Stimulated activated CD4-positive, alpha-beta T cell treated with anti-CD3 and anti-CD28 coated beads, Interleukin-4, amount 100 ng/mL, for 1 hour (primary cell): ENCODE measurements around the gene EEF2.
A peak's percentile ranks its signal among the peaks of the same experiment; 100 is the strongest.

Source experiments
- DNase-seq: peaks from one replicate; pipeline ENCODE4 v3.0.0-alpha.2; 2020

EEF2 gene

DNA sequence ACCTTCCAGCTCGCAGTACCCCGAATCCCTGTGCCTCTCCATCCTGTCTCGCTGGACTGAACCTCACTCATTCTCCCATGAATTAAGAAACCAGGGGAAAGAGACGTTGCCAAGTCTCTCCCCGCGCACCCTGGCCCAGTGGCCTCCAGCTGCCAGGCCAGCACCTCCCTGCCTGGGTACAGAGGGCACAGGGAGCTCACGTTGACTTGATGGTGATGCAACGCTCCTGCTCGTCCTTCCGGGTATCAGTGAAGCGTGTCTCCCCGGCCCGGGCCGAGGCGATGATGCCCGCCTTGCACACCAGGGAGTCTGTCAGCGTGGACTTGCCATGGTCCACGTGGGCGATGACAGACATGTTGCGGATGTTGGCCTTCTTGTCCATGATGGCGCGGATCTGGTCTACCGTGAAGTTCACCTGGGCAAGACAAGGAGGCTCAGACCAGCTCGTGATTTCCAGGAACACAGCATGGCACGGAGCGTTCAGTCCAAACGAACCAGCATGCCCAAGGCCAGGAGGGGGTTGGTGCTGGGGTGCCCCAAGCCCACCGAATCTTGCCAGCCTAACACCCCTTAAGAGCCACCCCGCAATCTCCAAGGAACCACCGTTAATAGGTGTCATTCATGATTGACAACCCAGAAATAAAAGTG lies 1.2 kb downstream of the EEF2 start:
- DNase-seq, result no peak

DNA sequence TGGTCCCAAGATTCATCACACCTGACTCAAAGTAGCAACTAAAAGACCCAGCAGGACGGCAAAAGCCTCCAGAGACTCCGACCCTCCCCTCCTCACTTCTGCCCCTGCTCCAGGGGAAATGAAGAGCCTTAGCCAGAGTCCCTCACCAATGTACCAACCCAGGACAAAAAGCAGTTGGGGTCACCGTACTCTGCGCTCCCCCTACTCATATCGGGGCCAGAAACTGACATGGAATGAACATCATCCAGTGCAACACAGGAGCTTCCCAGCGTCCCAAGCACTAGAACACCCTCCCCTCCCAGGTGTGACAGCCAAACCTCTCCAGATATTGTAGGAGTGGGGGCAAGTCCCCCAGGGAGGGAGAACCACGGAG lies 1.7 kb downstream of the EEF2 start:
- DNase-seq, result no peak

DNA sequence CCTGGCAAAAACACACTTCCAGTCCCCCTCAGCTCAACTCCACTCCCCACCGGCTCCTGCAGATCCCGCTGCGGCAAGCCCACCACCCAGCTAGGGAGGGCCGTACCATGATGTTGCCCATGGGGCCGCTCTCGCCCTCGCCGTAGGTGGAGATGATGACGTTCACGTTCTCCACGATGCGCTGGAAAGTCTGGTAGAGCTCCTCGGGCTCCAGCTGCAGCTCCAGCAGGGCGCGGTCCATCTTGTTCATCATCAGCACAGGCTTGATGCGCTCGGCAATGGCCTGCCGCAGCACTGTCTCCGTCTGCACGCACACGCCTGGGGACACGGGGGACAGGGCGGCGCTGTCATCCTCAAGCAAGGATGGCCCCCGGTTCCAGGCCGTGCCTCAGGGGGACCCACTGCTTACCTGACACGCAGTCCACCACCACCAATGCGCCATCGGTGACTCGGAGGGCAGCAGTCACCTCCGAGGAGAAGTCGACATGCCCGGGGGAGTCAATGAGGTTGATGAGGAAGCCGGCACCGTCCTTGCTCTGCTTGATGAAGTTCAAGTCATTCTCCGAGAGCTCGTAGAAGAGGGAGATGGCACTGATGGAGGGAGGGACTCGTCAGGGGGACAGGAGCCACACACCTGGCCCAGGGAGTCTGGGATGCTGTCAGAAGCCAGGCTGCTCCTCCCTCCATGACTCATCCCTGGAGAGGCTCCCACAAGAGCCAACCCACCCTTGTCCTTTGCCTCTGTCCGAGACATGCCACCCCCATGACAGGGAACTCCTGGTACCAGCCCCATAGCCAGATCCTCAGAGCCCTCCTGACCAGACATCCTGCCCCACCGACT lies 2.3 kb downstream of the EEF2 start:
- no peak for DNase-seq

DNA sequence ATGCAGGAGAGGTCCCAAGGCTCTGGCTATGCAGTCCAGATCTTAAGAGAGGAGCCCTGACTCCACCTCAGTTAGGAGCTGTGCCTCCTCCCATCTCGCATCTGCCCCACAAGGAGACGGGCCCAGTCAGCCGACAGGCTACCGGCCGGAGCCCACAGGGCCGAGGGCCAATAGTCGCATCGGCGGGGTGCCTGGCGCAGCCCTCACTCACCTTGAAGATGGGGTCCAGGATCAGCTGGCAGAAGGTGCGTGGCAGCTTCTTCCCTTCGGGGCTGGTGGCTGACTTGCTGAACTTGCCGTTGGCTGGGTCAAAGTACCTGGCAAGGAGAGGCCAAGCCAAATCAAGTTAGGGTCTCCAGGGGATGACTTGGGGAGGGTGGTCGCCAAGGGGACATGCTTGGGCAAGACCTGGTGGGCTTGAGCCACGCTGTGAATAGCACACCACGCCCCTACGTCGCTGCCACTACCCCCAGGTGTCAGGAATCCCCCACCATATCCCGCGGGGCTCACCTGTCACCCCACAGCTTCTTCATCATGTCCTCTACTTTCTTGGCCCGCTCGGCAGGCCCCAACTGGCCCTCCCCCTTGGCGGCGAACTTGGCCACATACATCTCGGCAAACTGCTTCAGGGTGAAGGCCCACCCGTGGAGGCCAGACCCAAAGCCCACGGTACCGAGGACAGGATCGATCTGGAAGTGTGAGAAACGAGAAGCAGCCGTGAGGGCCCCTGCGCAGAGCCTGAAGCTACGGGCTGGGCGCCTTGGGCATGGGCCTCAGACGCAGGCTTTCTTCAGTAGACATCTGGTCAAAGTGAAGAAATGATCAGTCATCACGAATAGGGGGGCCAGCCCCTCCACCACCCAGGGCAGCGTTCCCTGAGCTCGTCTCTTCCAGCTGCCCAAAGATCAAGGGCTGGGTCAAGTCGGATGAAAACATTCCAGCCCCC lies 3.3 kb downstream of the EEF2 start:
- DNase-seq, result no peak

DNA sequence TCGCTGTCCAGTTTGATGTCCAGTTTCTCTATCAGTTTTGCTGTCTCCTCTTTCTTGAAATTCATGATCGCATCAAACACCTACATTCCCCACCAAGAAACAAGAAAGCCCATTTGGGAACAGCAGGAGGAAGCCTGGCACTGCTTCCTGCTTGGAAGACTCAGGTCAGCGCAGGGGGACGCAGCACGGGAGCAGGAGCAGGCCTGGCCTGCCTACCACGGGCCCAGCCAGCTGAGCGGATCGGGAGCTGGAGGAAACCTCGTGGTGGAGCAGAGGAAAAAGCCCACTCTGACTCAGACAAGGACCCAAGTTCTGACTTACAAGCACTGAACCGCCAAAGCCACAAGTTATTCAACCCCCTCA lies 3.9 kb downstream of the EEF2 start:
- no peak for DNase-seq

DNA sequence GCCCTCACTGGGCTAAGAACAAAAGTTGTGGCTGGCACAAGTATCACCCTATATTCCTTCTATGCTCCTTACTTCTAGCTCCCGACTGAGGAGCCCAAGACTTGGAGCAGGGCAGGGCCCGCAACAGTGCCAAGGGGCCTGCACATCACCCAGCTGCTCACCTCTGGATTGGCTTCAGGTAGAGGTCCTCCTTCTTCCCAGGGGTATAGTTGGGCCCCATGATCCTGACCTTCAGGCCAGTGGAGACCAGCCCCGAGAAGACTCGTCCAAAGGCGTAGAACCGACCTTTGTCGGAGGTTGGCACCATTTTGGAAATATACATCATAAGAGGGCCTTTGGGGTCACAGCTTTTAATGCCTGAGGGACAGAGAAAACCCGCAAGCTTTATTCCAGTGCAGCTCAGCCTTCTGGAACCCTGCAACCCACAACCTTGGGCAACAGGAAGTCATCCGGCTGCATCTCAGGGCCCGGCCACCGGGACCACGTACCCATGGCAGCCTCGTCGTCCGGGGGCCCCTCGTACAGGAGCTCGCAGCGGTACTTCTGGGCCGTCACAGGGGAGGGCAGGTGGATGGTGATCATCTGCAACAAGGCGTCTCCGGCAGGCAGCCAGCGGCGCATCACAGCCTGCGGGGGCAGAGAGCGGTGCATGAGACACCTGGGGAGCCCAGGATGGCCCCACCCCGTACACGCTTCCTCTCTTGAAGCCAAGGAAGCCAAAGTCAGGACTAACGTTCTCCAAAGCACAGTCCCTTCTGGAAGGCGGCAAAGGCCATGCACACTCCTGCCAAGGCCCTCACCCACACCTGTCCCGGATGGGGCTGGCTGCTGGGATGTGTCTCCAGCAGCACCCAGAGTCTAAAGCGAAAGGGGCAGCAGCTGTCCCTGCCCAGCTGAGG lies 4.7 kb downstream of the EEF2 start:
- no peak for DNase-seq

DNA sequence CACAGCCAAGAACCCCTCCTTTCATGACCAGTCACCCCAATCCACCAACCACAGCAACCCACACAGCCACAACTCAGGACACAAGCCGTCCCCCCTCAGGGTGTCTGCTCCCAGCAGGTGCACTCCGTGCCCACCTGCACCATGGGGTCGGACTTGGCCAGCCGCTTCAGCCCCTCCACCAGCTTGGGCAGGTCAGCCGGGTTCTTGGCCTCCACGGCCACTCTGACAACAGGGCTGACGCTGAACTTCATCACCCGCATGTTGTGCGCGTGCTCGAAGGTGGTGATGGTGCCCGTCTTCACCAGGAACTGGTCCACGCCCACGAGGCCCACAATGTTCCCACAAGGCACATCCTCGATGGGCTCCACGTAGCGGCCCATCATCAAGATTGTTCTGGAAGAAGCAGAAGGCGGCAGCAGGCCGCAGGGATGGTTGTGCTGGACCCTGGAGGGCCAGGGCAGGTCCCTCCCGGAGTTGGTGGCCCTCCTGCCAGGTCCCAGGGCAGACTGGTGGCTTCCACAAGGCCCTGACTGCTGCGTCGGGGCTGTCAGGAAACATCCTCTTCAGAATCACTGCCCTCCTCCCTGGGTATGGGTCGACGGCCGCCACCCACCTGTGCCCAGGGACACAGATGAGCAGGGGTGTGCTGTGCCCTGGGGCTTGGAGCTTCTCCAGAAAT lies 5.5 kb downstream of the EEF2 start:
- no peak for DNase-seq

DNA sequence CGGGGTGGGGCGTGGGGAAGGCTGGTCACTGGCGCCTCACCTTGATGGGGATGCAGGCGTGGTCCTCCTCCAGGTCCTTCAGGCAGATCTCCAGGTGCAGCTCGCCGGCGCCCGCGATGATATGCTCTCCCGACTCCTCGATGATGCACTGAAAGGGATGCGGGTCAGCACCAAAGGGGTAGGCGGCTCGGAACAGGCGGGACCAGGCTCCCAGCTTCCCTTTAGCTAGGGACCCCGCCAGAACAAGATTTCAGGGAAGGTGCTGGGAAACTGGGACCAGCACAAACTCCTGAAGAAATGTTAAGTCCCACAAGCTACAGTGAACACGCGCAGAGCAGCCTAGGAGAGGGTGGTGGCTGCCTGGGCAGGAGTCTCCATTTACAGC lies 6.0 kb downstream of the EEF2 start:
- no peak for DNase-seq

DNA sequence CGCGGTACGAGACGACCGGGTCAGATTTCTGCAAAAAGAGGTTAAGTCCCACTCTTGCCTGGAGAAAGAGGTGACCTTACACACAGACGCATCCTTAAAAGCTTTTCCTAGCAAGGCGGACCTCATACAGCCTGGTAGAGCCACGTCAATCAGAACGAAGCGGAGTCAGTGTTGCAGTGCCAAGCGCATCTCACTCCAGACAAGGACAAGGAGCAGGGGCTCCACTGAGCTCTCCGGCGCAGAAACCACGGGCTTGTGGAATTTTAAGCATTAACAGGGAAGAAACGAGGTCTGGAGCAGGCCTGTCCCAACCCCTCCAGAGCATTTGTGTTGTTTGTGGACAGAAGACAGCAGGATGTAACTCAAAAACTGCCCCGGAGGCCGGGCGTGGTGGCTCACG lies 7.1 kb downstream of the EEF2 start:
- no peak for DNase-seq

DNA sequence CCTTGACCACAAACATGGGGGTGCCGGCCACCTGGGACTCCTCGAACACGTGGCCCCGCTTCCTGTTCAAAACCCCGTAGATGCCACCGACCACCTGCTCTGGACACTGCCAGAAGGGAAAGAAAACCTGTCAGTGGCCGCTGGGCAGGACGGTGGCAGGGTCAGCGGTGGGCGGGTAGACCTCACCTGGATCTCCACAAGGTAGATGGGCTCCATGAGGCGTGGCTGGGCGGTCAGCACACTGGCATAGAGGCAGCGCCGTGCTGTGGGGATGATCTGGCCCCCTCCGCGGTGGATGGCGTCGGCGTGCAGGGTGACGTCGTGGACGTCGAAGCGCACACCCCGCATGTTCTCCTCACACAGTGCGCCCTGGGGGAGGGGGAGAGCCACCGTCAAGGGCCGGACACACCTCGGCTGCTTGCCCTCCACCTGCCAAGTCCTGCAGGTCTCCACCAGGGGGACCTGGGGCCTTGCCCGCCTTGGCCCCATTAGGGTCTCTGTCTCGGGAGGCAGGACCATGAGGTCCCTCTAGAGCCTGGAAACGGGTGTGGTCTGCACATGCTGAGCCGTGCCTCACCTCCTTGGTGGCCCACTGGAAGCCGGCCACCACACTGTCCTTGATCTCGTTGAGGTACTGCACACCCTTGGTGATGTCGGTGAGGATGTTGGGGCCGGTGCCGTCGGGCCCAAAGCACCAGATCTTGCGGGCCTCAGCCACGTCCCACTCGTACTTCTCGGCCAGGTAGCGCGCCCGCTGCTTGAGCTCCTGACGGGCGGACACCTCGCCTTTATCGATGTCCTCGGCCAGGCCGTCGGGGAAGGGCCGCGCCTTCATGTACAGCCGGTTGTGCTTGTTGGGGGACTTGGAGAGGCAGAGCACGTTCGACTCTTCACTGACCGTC lies 7.8 kb downstream of the EEF2 start:
- no peak for DNase-seq

DNA sequence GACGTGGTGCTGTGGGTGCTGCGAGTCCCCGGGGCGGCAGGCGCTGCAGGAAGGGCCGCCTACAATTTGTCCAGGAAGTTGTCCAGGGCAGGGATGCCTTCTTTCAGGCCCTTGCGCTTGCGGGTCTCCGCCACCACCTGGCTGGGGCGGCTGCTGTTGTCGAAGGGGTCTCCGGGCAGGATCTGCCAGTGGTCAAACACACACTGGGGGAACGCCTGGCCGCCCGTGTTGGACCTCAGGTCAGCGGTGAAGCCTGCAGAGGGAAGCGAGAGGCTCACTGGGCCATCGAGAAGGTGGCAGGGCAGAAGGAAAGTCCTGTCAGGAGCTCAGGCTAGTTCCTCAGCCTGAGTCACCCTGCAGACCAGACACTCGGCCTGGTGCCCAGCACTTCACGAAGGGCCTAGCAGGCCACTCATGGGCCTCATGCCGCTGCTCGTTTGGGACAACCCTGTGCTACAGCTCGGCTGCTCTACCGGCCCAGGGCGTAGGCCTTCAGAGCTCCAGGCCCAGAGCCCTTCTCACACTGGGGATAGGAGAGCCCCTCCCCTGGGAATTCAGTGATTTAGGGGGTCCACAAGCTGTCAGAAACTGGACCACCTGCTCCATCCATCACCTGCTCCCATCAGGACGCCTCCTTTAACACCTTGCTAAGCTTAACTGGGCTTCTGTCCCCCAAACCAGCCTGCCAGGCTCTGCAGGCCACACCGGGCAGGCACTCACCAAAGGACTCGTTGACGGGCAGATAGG lies 8.6 kb downstream of the EEF2 start:
- DNase-seq, result no peak

DNA sequence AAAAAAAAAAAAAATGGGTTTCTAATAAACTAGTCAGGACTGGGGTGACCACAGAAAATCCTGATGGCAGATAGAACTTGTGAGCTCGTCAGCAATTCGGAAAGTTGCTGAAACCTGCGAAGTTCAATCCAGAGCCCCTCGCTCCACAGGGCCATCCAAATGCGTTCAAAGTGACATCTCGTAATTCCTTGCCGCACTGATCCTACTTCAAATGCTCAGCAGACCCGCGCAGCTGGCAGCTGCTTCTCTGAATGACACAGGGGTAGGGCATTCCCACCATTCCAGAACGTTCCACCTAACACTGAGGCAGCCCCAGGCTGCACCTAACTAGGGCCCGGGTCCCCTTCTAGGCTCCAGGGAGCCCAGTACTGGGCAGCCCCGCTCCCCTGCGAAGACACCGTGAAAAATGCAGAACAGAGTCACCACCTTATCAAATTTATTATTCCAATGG lies 9.6 kb downstream of the EEF2 start:
- DNase-seq, result no peak

DNA sequence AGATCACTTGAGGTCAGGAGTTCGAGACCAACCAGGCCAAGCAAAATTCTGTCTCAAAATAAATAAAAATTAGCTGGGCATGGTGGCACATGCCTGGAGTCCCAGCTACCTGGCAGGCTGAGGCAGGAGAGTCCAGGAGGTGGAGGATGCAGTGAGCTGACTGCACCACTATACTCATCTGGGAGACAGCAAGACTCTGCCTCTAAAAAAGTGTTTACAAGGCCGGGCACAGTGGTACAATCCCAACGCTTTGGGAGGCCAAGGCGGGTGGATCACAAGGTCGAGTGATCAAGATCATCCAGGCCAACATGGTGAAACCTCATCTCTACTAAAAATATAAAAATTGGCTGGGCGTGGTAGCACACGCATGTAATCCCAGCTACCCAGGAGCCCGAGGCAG lies 10.1 kb downstream of the EEF2 start:
- DNase-seq, result no peak

DNA sequence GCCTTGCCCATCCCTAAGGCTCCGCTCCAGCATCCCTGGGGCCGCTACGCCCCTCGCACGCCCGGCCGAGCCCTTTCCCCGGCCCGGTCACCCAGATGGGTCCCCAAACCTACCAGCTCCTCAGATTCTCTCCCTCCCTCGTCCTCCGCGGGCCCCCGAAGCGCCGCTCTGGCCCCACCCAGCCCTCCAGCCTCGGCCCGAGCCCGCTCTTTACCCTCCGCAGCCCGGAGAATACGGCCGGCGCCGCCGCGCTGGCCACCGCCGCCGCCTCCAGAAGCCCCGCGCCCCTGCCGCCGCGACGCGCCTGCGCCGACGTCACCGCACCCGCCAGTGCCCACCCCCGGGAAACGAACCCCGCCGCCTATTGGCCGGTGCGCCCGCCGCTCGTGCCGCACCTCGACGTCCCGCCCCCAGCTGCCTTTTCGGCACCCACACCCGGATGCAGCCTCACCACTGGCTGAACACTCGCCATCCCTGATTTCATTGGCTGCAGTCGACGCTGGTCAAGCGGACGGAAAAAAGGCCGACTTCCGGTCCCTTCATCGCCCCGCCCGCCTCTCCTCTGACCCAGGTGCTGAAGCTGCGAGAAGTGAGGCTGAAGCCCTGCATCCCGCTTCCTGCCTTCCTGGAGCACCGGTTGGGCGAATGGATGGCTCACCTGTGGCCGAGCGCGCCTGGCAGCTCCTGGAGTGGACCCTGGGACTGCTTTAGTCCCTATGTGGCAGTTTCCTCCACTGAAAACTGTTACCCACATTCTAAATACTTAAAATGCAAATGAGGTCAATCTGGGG lies 14.3 kb downstream of the EEF2 start, which contains the start of gene DAPK3:
Gene DAPK3 (minus strand): TSS at position 292 of the 791 bp plus-strand sequence. CDS start 1,364 bp downstream, outside the sequence.
- peak; percentile 93 for DNase-seq

DNA sequence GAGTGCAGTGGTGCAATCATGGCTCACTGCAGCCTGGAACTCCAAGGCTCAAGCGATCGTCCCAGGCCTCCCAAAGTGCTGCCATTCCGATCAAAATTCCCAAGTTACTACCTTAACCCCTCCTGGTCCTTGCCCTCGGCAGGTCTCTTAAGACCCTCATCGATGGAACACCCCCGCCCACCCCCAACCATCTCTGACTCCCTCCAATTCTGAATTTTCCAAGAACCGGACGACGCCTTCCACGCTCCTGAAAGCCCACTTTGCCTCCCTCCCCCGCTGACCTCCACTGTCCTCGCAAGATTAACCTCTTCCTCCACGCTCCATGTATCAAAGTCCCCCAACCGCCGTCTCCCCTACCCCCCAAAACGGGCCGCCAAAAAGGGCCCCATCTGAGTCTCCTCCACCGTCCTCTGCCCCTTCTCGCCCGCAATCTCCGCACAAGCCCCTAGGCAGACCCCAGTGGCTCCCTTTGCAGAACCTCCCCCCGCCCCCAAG lies 14.9 kb downstream of the EEF2 start:
- no peak for DNase-seq

DNA sequence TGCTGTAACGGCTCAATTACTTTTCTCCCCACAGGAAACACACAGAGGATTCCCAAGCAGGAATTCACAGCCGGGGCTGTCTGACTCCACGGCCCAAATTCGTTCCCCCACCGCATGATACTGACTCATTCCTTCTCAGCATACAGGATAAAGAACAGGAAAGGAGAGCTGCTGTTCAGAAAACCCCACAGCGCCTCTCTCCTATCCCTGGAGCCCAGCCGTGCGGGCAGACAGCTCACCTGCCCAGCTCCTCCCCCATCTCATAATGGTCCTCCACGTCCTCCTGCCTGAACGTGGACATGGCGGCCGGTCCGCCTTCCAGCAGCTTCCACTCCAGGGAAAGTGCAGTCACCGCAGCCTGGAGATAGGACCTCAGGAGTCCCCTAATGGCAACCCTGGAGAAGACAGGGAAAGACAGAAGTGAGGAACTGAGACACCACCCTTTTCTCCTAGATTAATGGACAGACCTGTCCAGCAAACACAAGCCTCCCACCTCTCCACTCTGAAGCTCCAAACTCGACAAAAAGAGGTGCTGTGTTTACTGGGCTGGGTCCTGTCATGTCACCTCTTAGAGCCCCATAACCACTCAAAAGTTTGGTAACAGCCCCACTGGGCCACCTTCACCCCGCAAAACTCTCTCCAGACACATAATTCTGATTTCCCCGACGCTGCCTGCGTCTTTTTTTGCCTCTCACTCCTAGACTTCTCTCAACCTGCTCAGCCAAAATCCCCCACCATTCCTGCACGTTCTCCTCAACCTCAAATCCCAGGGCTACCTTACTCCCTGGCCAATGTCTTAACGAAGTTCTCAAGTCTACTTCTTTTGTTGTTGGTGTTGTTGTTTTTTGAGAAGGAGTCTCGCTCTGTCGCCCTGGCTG lies 15.6 kb downstream of the EEF2 start:
- no peak for DNase-seq

DNA sequence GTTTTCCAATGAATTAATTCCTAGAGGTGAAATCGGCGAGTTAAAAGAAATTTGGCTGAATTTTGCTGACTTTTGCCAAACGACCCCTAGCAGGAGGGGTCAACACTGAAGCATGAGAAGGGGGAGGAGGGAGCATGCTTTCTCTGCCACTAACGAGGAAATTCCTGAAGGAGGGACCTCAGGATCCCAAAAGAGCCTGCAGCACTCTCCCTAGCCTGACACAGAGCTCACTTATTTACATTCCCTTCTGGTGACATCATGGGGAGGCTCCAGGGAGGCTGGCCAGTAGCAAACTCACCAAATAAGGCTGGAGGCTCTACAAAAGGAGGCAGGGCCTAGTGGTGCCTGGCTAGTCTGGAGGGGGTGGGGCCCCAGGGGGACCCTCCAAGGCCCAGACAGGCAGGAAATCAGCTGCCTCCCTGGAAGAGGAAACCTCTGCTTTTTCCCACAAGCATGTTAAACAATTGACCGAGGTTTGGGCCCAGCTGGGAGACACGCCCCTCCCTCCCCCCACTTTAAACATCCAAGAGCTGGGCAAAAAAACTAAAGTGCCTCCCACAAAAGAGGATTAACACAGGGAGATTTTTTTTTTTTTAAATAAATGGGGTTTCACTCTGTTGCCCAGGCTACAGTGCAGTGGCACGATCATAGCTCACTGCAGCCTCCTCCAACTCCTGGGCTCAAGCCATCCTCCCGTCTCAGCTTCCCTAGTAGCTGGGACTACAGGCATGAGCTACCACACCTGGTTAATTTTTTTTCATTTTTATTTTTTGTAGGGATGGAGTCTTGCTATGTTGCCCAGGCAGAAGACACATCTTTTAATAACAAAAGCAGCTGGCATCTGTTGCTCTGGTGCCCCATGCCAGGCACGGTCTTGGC lies 16.5 kb downstream of the EEF2 start:
- DNase-seq, result no peak
